SKM-1 treated with dmso at 0.1 percent for 144 hours (cell line): ENCODE results near the gene NTRK1.

Source experiments
- DNase-seq: peaks from one replicate; lab custom pipeline; 2025; ENCODE audit not compliant: unreplicated experiment; lab: John Stamatoyannopoulos, UW

The NTRK1 gene

GRCh38 chr1:156860628-156861423 is at the start of gene NTRK1:
Gene NTRK1 (plus strand): TSS chr1:156860865. CDS start chr1:156860935, 70 bp downstream.
- DNase-seq = no peak

GRCh38 chr1:156811168-156811567 is 49.5 kb upstream of the NTRK1 start:
- no peak for DNase-seq

GRCh38 chr1:156812293-156812990 is 48.2 kb upstream of the NTRK1 start:
- DNase-seq = no peak

GRCh38 chr1:156813298-156813697 is 47.4 kb upstream of the NTRK1 start:
- DNase-seq = no peak

- DNase-seq = peak; percentile 56
These were observed 46.7 kb upstream of the NTRK1 start for GRCh38 chr1:156813750-156814570.

- DNase-seq = no peak
These were observed 45.9 kb upstream of the NTRK1 start for GRCh38 chr1:156814571-156815260.

- no peak for DNase-seq
These were observed 45.3 kb upstream of the NTRK1 start for GRCh38 chr1:156815307-156815826.

GRCh38 chr1:156815961-156816422 is 44.7 kb upstream of the NTRK1 start:
- DNase-seq = no peak

GRCh38 chr1:156816561-156817328 is 43.9 kb upstream of the NTRK1 start, which contains the start of gene SH2D2A:
Gene SH2D2A (minus strand): TSS chr1:156816848. CDS start chr1:156816708, 140 bp downstream.
- DNase-seq = peak; percentile 80

GRCh38 chr1:156821801-156822200 is 38.9 kb upstream of the NTRK1 start:
- DNase-seq = no peak

- no peak for DNase-seq
These were observed 38.0 kb upstream of the NTRK1 start for GRCh38 chr1:156822680-156823079.

GRCh38 chr1:156823210-156823790 is 37.4 kb upstream of the NTRK1 start:
- no peak for DNase-seq

GRCh38 chr1:156826630-156827029 is 34.0 kb upstream of the NTRK1 start:
- no peak for DNase-seq

GRCh38 chr1:156828400-156829124 is 32.1 kb upstream of the NTRK1 start:
- no peak for DNase-seq

GRCh38 chr1:156832434-156832833 is 28.2 kb upstream of the NTRK1 start:
- no peak for DNase-seq

- no peak for DNase-seq
These were observed 27.1 kb upstream of the NTRK1 start for GRCh38 chr1:156833603-156834002.

GRCh38 chr1:156834322-156834721 is 26.3 kb upstream of the NTRK1 start:
- DNase-seq = no peak

- DNase-seq = no peak
These were observed 24.5 kb upstream of the NTRK1 start for GRCh38 chr1:156836041-156836654.
